MM.1S (cell line): ENCODE results near the gene RASGRP4.

Source experiments
- CTCF ChIP-seq: fragments of 300-600 bp; sonication (generic); IDR thresholded peaks from 2 replicates; pipeline ENCODE4 v1.5.1; 2016; ENCODE audit warnings: antibody characterized with exemption, low read length, mixed read lengths
- EZH2 ChIP-seq: fragments of 300-600 bp; sonication (generic); optimal IDR thresholded peaks from 2 replicates; pipeline ENCODE3; 2017; ENCODE audit warnings: low read depth, mild to moderate bottlenecking, antibody characterized with exemption, low read length, mixed read lengths
- EZH2phosphoT487 ChIP-seq: fragments of 300-600 bp; sonication (generic); IDR thresholded peaks from 2 replicates; pipeline ENCODE4 v1.6.1; 2018; ENCODE audit warnings: antibody characterized with exemption, low read length

GRCh38 chr19:38376576-38376975 is 49.4 kb downstream of the RASGRP4 start:
- TF ChIP-seq CTCF (no peak), EZH2phosphoT487 (no peak), EZH2 (no peak)
